Placental epithelial cell (primary cell): ENCODE data around the gene CLDN34. TPM values are rescaled to one million over a fixed set of nuclear protein-coding genes. Genes with fewer than 3 reads are reported as not detected.

ENCODE experiments used
- total RNA-seq: library from RNA; depleted of rRNA; stranded (reverse); fragments of >200 nt; gene quantifications from 2 replicates; pipeline ENCODE4 v1.2.3, GENCODE V29; 2012

CLDN34 gene, protein sequence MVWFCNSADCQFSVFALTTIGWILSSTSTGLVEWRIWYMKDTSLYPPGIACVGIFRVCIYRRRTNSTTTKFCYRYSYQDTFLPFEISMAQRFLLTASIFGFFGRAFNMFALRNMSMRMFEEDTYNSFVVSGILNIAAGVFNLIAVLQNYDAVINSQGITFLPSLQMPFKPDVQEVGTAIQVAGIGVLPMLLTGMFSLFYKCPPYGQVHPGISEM
- total RNA-seq: not detected in 2 replicates

DNA sequence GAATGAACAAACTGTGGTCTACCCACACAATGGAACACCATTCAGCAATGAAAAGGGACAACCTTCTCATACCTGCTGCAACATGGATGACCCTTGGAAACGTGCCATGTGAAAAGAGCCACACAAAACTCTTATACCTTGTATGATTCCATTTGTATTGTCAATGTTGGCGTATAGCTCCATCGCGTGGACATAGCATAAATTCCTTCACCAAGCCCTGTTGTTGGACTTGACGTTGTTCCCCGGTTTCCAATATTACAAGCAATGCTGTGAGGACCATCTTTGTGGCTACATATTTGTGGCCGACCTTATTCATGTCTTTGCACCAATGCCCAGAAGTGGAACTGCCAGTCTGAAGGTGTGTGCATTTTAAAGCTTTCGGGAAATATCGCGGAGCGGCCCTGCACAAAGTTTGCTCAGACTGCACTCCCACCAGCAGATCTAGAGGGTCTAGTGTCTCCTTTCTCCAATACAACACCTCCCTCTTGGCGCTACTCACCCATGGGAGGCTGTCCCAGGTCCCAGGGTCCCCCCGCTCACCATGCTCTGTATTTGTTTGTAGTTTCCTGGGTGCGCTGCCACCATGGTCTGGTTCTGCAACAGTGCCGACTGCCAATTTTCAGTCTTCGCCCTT is at the start of gene CLDN34:
Gene CLDN34, plus strand, starts transcription at position 584 of the 634 bp plus-strand sequence. Its CDS starts 0 bp downstream, at position 584.

Other genes with a start within 250 kb of the CLDN34 start
- gene GPR143, start 201.5 kb upstream of the CLDN34 start, total RNA-seq: 5.9 and 17.5 TPM in 2 replicates
- gene SHROOM2, start 180.9 kb upstream of the CLDN34 start, total RNA-seq: 17.7 and 28.8 TPM in 2 replicates
- 3.1 and 11.0 TPM in 2 replicates for gene CLCN4, start 189.6 kb downstream of the CLDN34 start, total RNA-seq